Bone marrow (tissue), 2 donors: ENCODE results near the gene KRTAP9-6.
"Not testable (repeated sequence)": the region's sequence is repeated elsewhere in the genome, so short reads cannot be mapped to it uniquely, and the experiment has no call there.

Experiments used
- DNase-seq, 2 donors: peaks; one replicate each; lab custom pipeline; 2025; lab: John Stamatoyannopoulos, UW

Gene KRTAP9-6, protein sequence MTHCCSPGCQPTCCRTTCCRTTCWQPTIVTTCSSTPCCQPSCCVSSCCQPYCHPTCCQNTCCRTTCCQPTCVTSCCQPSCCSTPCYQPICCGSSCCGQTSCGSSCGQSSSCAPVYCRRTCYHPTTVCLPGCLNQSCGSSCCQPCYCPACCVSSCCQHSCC

GRCh38 chr17:41265078-41265477 is at the start of gene KRTAP9-6:
TSS of gene KRTAP9-6 (plus strand) at chr17:41265378. CDS start at chr17:41265378, 0 bp downstream.
- no peak for DNase-seq

- DNase-seq = no peak
Measured at GRCh38 chr17:41215681-41216080, 49.5 kb upstream of the KRTAP9-6 start.

GRCh38 chr17:41223821-41224220 is 41.4 kb upstream of the KRTAP9-6 start:
- DNase-seq = no peak

DNA sequence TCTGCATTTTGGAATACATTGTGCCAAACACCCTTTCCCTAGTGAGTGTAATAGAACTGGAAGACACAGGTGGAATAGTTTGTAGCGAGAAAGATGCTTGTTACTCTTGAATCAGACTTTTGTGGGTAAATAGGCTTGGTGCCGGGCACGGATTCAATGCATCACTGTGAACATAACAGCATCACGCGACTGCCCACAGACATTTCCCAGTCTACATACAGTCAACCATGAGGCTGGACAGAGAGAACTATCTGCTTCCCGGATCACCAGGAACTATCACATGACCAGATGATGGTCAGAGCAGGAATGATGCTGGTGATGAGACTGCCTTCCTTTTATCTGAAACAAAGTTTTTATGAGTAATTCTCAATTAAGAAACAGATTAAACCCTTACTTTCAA is 39.1 kb upstream of the KRTAP9-6 start:
- no peak for DNase-seq

DNA sequence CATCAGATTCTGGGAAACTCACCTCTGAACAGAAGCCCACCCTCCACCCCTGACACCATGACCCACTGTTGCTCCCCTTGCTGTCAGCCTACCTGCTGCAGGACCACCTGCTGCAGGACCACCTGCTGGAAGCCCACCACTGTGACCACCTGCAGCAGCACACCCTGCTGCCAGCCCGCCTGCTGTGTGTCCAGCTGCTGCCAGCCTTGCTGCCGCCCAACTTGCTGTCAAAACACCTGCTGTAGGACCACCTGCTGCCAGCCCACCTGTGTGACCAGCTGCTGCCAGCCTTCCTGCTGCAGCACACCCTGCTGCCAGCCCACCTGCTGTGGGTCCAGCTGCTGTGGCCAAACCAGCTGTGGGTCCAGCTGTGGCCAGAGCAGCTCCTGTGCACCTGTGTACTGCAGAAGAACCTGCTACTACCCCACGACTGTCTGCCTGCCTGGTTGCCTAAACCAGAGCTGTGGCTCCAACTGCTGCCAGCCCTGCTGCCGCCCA is 38.5 kb upstream of the KRTAP9-6 start, which contains the start of gene KRTAP9-2:
TSS of gene KRTAP9-2 (plus strand) at position 51 of the 498 bp plus-strand sequence. CDS start at position 58, 7 bp downstream.
- not testable (repeated sequence) for DNase-seq

GRCh38 chr17:41230094-41230493 is 35.1 kb upstream of the KRTAP9-6 start:
- no peak for DNase-seq

GRCh38 chr17:41231731-41232130 is 33.4 kb upstream of the KRTAP9-6 start:
- DNase-seq = no peak

DNA sequence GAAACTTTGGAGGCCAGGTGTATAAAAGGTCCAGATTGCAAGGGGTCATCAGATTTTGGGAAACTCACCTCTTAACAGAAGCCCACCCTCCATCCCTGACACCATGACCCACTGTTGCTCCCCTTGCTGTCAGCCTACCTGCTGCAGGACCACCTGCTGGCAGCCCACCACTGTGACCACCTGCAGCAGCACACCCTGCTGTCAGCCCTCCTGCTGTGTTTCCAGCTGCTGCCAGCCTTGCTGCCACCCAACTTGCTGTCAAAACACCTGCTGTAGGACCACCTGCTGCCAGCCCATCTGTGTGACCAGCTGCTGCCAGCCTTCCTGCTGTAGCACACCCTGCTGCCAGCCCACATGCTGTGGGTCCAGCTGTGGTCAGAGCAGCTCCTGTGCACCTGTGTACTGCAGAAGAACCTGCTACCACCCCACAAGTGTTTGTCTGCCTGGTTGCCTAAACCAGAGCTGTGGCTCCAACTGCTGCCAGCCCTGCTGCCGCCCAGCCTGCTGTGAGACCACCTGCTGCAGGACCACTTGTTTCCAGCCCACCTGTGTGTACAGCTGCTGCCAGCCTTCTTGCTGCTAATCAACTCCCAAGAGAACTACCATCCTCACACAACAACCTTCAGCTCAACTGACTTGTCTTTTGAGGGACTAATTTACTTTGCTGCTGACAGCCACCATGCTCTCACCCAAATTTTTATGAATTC is 32.6 kb upstream of the KRTAP9-6 start, which contains the start of gene KRTAP9-3:
TSS of gene KRTAP9-3 (plus strand) at position 51 of the 707 bp plus-strand sequence. CDS start at position 104, 53 bp downstream.
- DNase-seq = not testable (repeated sequence)

- DNase-seq = not testable (repeated sequence)
Measured at GRCh38 chr17:41237116-41237515, 28.1 kb upstream of the KRTAP9-6 start.

DNA sequence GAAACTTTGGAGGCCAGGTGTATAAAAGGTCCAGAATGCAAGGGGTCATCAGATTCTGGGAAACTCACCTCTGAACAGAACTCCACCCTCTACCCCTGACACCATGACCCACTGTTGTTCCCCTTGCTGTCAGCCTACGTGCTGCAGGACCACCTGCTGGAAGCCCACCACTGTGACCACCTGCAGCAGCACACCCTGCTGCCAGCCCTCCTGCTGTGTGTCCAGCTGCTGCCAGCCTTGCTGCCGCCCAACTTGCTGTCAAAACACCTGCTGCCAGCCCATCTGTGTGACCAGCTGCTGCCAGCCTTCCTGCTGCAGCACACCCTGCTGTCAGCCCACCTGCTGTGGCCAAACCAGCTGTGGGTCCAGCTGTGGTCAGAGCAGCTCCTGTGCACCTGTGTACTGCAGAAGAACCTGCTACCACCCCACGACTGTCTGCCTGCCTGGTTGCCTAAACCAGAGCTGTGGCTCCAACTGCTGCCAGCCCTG is 27.2 kb upstream of the KRTAP9-6 start, which contains the start of gene KRTAP9-8:
TSS of gene KRTAP9-8 (plus strand) at position 51 of the 489 bp plus-strand sequence. CDS start at position 104, 53 bp downstream.
- not testable (repeated sequence) for DNase-seq

DNA sequence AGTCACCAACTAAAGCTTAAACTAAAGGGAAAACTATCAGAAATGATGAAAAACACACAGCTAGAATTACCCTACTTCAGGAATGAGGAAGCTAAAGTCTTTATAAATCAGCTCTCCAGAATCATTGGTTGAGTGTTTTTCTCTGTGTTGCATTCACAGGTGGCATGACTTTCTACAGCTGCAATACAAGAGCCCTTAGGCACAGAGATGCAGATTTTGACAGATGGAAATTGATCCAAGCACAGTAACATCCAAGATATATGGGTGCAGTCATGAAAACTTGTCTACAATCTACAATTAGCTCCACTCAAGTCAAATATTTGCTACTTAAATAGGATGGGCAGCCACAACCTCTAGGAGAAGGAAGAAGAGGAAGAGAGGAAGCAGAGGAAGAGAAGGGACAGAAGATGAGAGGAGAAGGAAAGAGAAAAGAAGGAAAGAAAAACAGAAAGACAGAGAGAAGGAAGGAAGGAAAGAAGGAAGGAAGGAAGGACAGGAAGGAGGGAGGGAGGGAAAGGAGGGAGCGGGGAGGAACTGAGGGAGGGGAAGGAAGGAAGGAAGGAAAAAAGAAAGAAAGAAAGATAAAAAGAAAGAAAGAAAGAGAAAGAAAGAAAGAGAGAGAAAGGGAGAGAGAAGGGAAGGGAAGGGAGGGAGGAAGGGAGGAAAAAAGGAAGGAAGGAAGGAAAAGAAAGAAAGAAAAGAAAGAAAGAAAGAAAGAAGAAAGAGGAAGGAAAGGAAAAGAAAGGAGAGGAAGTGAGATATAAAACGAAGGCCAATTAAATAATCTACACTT is 18.0 kb upstream of the KRTAP9-6 start:
- DNase-seq = not testable (repeated sequence)

DNA sequence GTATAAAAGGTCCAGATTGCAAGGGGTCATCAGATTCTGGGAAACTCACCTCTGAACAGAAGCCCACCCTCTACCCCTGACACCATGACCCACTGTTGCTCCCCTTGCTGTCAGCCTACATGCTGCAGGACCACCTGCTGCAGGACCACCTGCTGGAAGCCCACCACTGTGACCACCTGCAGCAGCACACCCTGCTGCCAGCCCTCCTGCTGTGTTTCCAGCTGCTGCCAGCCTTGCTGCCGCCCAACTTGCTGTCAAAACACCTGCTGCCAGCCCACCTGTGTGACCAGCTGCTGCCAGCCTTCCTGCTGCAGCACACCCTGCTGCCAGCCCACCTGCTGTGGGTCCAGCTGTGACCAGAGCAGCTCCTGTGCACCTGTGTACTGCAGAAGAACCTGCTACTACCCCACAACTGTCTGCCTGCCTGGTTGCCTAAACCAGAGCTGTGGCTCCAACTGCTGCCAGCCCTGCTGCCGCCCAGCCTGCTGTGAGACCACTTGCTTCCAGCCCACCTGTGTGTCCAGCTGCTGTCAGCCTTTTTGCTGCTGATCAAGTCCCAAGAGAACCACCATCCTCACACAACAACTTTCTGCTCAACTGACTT is 15.4 kb upstream of the KRTAP9-6 start, which contains the start of gene KRTAP9-4:
TSS of gene KRTAP9-4 (plus strand) at position 51 of the 604 bp plus-strand sequence. CDS start at position 85, 34 bp downstream.
- DNase-seq = not testable (repeated sequence)

DNA sequence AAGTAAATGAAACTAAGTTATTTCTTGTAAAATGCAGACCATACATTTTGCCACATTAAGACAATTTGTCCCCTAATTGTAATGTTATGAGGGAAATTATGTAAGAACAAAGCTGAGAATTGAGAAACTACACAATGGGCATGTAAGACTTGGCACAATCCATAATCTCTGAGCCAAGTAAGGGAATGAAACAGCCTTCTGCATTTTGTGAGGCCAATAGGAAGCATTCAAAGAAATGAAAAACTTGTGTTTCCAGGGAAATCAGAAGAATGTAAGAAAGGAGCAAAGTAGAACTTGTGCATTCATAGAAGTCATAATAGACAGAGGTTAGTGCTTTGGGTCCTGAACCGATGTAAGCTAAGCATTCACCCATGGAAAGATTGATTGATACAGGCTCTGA is 13.9 kb upstream of the KRTAP9-6 start:
- DNase-seq = no peak

DNA sequence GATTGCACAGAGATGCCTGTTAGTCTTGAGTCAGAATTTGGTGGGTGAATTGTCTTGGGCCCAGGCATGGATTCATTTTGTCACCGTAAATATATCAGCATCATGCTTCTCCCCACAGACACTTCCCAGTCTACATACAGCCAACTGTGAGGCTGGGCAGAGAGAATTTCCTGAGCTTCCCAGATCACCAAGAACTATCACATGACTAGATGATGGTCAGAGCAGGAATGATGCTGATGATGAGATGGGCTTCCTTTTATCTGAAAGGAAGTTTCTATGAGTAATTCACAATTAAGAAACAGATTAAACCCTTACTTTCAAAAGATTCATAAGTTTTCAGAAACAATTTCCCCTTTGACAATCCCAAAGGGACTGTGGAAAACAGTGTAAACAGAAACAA is 10.3 kb upstream of the KRTAP9-6 start:
- DNase-seq = no peak

GRCh38 chr17:41255381-41256290 is 9.5 kb upstream of the KRTAP9-6 start, which contains the start of gene KRTAP9-9:
TSS of gene KRTAP9-9 (plus strand) at chr17:41255384.
- not testable (repeated sequence) for DNase-seq

GRCh38 chr17:41256291-41256685 is 8.9 kb upstream of the KRTAP9-6 start:
- no peak for DNase-seq

DNA sequence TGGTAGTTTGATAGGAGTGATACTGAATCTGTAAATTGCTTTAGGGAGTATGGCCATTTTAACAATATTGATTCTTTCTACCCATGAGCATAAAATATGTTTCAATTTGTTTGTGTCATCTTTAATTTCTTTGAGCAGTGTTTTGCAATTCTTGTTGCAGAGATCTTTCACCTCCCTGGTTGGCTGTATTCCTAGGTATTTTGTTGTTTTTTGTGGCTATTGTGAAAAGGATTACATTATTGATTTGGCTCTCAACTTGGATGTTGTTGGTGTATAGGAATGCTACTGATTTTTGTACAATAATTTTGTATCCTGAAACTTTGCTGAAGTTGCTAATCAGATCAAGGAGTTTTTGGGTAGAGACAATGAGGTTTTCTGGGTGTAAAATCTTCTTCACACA is 6.8 kb upstream of the KRTAP9-6 start:
- DNase-seq = no peak

DNA sequence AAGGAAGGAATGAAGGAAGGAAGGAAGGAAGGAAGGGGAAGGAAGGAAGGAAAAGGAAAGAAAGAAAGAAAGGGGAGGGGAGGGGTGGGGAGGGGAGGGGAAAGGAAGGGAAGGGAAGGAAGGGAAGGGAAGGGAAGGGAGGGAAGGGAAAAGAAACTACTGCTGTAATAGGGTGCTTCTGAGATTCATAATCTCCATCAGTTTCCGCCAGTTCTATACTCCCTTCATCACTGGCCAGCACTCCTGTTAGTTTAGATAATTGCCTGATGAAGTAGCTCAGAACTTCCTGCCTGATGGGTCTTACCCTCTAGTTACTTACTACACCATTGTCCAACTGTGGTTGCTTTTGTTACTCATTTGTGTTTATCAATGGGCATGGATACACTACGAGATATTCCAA is 2.0 kb upstream of the KRTAP9-6 start:
- DNase-seq = no peak

GRCh38 chr17:41264599-41264998 is 579 bp upstream of the KRTAP9-6 start:
- no peak for DNase-seq

- DNase-seq = no peak
Measured at GRCh38 chr17:41267711-41268110, 2.5 kb downstream of the KRTAP9-6 start.
